Stomach (tissue), 4 donors: ENCODE data around the gene RPSA.
A peak's percentile ranks its signal among the peaks of the same experiment; 100 is the strongest.

Experiments used
- CTCF ChIP-seq, 7 experiments: fragments of 450-650 bp in 4 of 7; fragments of 200-600 bp in 3 of 7; sonication (generic) in 3 of 7; IDR thresholded peaks; one replicate each; pipeline ENCODE4 v1.5.1; 2016 to 2019; ENCODE audit warnings: antibody characterized with exemption in 7 of 7, control low read depth in 2 of 7, mild to moderate bottlenecking in 1 of 7
- EP300 ChIP-seq: sonication (generic); formaldehyde crosslinking; IDR thresholded peaks from one replicate; pipeline ENCODE4 v1.6.1; 2017; ENCODE audit warnings: antibody characterized with exemption
- POLR2A ChIP-seq, 4 donors: fragments of 450-650 bp; IDR thresholded peaks; one replicate each; pipeline ENCODE4 v1.6.1; 2016; ENCODE audit warnings: antibody characterized with exemption in 4 of 4, control low read depth in 2 of 4, mild to moderate bottlenecking in 1 of 4, moderate library complexity in 1 of 4
- POLR2AphosphoS5 ChIP-seq, 3 donors: sonication (generic); formaldehyde crosslinking; IDR thresholded peaks; one replicate each; pipeline ENCODE4 v1.6.1; 2016; ENCODE audit warnings: antibody characterized with exemption in 3 of 3

- no peak for TF ChIP-seq CTCF (IDR thresholded peaks at IDR 0.05)
- TF ChIP-seq POLR2AphosphoS5 (IDR thresholded peaks at IDR 0.05): peak in 1 of 3 donors; percentile 6
- no peak for TF ChIP-seq POLR2A (IDR thresholded peaks at IDR 0.05)
- no peak for TF ChIP-seq EP300
These were observed 7.3 kb downstream of the RPSA start for GRCh38 chr3:39413691-39414420.
